ENCODE measurements around the gene KSR1.

- no peak for TF ChIP-seq CTCF (IDR thresholded peaks at IDR 0.05; ENCODE audit: low read depth, low read length)
- no peak for TF ChIP-seq EZH2phosphoT487 (IDR thresholded peaks at IDR 0.05; ENCODE audit: low read depth)
Measured at GRCh38 chr17:27621942-27622559, 165.8 kb downstream of the KSR1 start.

Data from OCI-LY3 (cell line).